Lung (tissue), 12 donors: ENCODE measurements around the gene TKTL2. TPM values are rescaled to one million over a fixed set of nuclear protein-coding genes. Genes with fewer than 3 reads are reported as not detected.

Source experiments
- ATAC-seq: fragments of 200-7000 bp; cut with Tn5 transposase; one replicate; pipeline ENCODE4 v1.9.1; 2020; ENCODE audit warnings: moderate number of reproducible peaks; ENCODE audit not compliant: insufficient read depth, low FRiP score
- DNase-seq, 3 donors: peaks; one replicate each; pipeline ENCODE4 v3.0.0-alpha.2; 2013 to 2017
- H3K27ac ChIP-seq, 2 donors: one replicate each; pipeline ENCODE4 v1.5.1; 2013; ENCODE audit warnings: mild to moderate bottlenecking in 2 of 2, moderate library complexity in 2 of 2, control low read depth in 1 of 2, inconsistent platforms in 1 of 2, low read depth in 1 of 2, low read length in 1 of 2
- H3K27me3 ChIP-seq, 3 donors: one replicate each; pipeline ENCODE4 v1.5.1; 2013; ENCODE audit warnings: low read length in 2 of 3; ENCODE audit not compliant: control insufficient read depth in 3 of 3, insufficient read depth in 3 of 3
- H3K36me3 ChIP-seq, 4 donors: one replicate each; pipeline ENCODE4 v1.5.1; 2013; ENCODE audit warnings: low read length in 4 of 4, mild to moderate bottlenecking in 1 of 4, moderate library complexity in 1 of 4; ENCODE audit not compliant: control insufficient read depth in 4 of 4, insufficient read depth in 4 of 4
- H3K4me1 ChIP-seq, 5 donors: one replicate each; pipeline ENCODE4 v1.5.1; 2013; ENCODE audit warnings: low read length in 5 of 5, mild to moderate bottlenecking in 2 of 5, moderate library complexity in 1 of 5; ENCODE audit not compliant: control insufficient read depth in 5 of 5, insufficient read depth in 5 of 5
- H3K4me3 ChIP-seq: one replicate; pipeline ENCODE4 v1.5.1; 2013; ENCODE audit warnings: mild to moderate bottlenecking, control low read depth, moderate library complexity
- H3K9ac ChIP-seq, 2 donors: one replicate each; pipeline ENCODE4 v1.5.1; 2013; ENCODE audit warnings: low read length in 2 of 2, control low read depth in 1 of 2; ENCODE audit not compliant: insufficient read depth in 1 of 2
- H3K9me3 ChIP-seq, 4 donors: one replicate each; pipeline ENCODE4 v1.5.1; 2013; ENCODE audit warnings: low read length in 3 of 4, mild to moderate bottlenecking in 1 of 4, moderate library complexity in 1 of 4; ENCODE audit not compliant: control insufficient read depth in 4 of 4, insufficient read depth in 3 of 4
- WGBS, 2 donors: extraction: QIAGEN DNeasy Blood & Tissue Kit; methylation state at CpG; one replicate each; pipeline ENCODE4 v1.1.7; 2013; 5-methylcytosine and 5-hydroxymethylcytosine counted together
- polyA plus RNA-seq, 2 donors: library from polyadenylated mRNA; stranded (reverse); fragments of 200-250 nt; gene quantifications; one replicate each; pipeline ENCODE4 v1.2.1, GENCODE V29; 2013
- total RNA-seq, 2 donors: library from RNA; depleted of rRNA in 1 of 2; stranded (reverse); fragments of >200 nt in 1 of 2; gene quantifications; one replicate each; pipeline ENCODE4 v1.2.1, GENCODE V29; 2014 to 2021
- TF ChIP-seq, protein P1 (sequence below): IDR thresholded peaks from 2 replicates; pipeline ENCODE4 v1.5.1; 2012; ENCODE audit warnings: mild to moderate bottlenecking; ENCODE audit errors: control extremely low read depth, extremely low read depth
- donor health status: control.
- donor health status: control.
- donor health status: Bipolar disorder and iron deficiency.
- donor health status: healthy.
- donor health status: DM: yes; HTN: yes; CAD: no.

TKTL2 gene
- total and polyA plus RNA-seq, 4 donors, result 0.02 TPM; not detected in 3

DNA sequence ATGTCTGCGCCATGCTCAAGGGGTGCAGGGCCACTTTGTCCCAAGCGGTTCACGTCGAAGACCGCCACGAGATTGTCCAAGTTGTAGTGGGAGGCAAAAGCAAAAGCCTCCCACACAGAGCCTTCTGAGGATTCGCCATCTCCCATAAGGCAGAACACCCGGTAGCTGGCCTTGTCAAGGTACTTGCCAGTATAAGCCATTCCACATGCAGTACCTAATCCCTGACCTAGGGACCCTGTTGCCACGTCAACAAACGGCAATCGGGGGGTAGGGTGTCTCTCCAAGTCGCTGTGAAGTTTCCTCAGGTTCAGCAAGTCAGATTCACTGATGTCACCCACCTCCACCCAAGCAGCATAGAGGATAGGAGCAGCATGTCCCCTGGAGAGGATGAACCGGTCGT lies 424 bp downstream of the TKTL2 start:
- no peaks in the 10 kb centered on the region for H3K27me3 ChIP-seq
- 94 to 95% methylated on average over 14 of the region's 14 CpGs for WGBS, 2 donors
- H3K9ac ChIP-seq, result no peak overlapping the region
- no peak overlapping the region for H3K27ac ChIP-seq
- peaks cover 0 to 2% (median 0%) of the 10 kb centered on the region in 4 donors for H3K9me3 ChIP-seq
- no peak for DNase-seq
- no peaks in the 10 kb centered on the region for H3K36me3 ChIP-seq
- H3K4me3 ChIP-seq, result no peak overlapping the region
- no peak for ATAC-seq
- H3K4me1 ChIP-seq, result no peaks in the 10 kb centered on the region
- TF ChIP-seq, protein P1, sequence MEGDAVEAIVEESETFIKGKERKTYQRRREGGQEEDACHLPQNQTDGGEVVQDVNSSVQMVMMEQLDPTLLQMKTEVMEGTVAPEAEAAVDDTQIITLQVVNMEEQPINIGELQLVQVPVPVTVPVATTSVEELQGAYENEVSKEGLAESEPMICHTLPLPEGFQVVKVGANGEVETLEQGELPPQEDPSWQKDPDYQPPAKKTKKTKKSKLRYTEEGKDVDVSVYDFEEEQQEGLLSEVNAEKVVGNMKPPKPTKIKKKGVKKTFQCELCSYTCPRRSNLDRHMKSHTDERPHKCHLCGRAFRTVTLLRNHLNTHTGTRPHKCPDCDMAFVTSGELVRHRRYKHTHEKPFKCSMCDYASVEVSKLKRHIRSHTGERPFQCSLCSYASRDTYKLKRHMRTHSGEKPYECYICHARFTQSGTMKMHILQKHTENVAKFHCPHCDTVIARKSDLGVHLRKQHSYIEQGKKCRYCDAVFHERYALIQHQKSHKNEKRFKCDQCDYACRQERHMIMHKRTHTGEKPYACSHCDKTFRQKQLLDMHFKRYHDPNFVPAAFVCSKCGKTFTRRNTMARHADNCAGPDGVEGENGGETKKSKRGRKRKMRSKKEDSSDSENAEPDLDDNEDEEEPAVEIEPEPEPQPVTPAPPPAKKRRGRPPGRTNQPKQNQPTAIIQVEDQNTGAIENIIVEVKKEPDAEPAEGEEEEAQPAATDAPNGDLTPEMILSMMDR, result no peak

DNA sequence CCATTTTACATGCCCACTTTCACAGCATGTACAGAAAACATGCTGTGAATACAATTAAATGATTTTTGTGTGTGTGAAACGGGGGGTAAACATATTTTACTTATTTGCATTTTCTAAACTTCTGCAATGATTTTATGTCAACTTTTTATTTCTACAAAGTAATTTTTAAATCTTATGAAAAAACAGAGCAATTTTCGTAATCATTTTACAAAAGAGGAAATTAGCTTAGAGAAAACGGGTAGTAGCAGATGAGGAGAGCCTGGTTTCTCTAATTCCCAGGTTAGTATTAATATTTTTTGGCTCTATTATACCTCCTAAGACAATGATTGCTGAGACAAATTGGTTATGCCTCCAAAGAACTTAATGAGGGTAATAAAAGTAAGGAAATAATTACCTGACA lies 3.2 kb downstream of the TKTL2 start:
- no peaks in the 10 kb centered on the region for H3K4me1 ChIP-seq
- no peak for DNase-seq
- H3K9me3 ChIP-seq, result peaks cover 0 to 2% (median 0%) of the 10 kb centered on the region in 4 donors
- TF ChIP-seq, protein P1, result no peak
- no peak overlapping the region for H3K4me3 ChIP-seq
- WGBS, 2 donors, result 53 to 68% methylated on average over 3 of the region's 3 CpGs
- H3K27me3 ChIP-seq, result no peaks in the 10 kb centered on the region
- H3K36me3 ChIP-seq, result no peaks in the 10 kb centered on the region
- H3K27ac ChIP-seq, result no peak overlapping the region
- no peak overlapping the region for H3K9ac ChIP-seq
- ATAC-seq, result no peak

DNA sequence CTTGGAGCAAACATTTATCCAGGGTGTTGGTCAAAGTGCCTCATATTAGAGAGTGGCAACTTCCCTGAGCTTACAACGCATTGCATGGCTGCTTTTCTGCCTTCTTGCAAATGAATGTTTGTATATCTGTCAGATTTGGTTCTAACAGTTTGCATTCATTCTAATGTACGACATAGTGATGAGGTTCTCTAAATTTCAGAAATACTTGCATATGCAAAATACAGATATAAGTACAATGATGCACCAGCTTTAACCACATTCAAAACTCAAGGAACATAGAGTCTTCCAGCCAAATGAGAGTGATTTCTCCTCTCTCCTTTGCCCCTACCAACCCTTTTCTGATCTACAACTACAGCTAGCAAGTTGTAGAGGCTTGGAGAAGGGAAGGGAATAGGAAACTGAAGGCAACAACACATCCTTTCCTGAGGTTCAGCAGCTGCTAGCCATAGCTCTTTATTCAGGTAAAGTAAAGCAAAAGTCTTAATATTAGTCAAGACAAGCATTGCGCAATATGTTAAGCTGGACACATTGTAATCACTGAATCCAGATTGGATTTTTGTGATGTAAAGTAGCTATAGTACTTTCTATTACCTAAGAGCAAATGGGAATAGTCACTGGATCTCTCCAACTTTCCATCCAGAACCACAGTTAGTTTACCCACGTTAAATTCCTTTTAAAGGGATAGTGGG lies 6.3 kb downstream of the TKTL2 start:
- Histone ChIP-seq H3K9me3 (no peaks in the 10 kb centered on the region), H3K9ac (no peak overlapping the region), H3K4me3 (no peak overlapping the region), H3K27ac (no peak overlapping the region), H3K36me3 (no peaks in the 10 kb centered on the region), H3K4me1 (no peaks in the 10 kb centered on the region), H3K27me3 (no peaks in the 10 kb centered on the region)
- 89 to 91% methylated on average over 4 of the region's 4 CpGs for WGBS, 2 donors
- DNase-seq, result no peak
- TF ChIP-seq, protein P1, result no peak
- ATAC-seq, result no peak

DNA sequence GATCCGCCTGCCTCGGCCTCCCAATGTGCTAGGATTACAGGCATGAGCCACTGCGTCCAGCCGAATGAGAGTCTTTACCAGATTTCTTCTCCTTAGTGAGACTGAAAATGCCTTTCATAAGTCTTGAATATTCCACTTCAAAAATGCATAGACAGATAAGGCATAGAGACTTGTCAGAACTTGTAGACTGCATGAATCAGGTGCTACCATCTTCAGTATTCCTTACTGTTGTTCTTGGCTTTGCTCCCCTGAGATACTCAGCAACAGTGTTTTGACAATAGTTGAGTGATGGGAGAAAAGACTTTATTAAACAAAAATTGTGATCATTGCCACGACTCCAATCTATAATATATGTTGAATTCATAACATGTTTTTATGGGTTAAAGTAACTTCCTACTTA lies 11.0 kb downstream of the TKTL2 start:
- H3K9ac ChIP-seq, result no peak overlapping the region
- no peaks in the 10 kb centered on the region for H3K27me3 ChIP-seq
- H3K9me3 ChIP-seq, result no peaks in the 10 kb centered on the region
- H3K4me1 ChIP-seq, result no peaks in the 10 kb centered on the region
- H3K27ac ChIP-seq, result no peak overlapping the region
- no peaks in the 10 kb centered on the region for H3K36me3 ChIP-seq
- no peak overlapping the region for H3K4me3 ChIP-seq
- DNase-seq (no peak), ATAC-seq (no peak)
- WGBS, 2 donors, result 88 to 89% methylated on average over 5 of the region's 5 CpGs
- TF ChIP-seq, protein P1, result no peak
